GM12875 (cell line): ENCODE measurements around the gene ICAM1.
"Not testable (repeated sequence)": the region's sequence is repeated elsewhere in the genome, so short reads cannot be mapped to it uniquely, and the experiment has no call there.

ENCODE experiments used
- H3K4me3 ChIP-seq: one replicate; pipeline ENCODE4 v1.5.1; 2011; ENCODE audit warnings: low read depth, low read length, control low read depth
- CTCF ChIP-seq: IDR thresholded peaks from 2 replicates; pipeline ENCODE4 v1.5.1; 2011; ENCODE audit warnings: low read depth, mild to moderate bottlenecking, control low read depth, inconsistent platforms, low read length, moderate library complexity, borderline replicate concordance; ENCODE audit not compliant: insufficient read depth

Gene ICAM1

GRCh38 chr19:10233946-10234345 is 37.0 kb upstream of the ICAM1 start:
- H3K4me3 ChIP-seq: no peak overlapping the region
- no peak for TF ChIP-seq CTCF

- TF ChIP-seq CTCF: no peak
- H3K4me3 ChIP-seq: no peak overlapping the region
These were observed 35.9 kb upstream of the ICAM1 start for GRCh38 chr19:10235003-10235402.

GRCh38 chr19:10235409-10235808 is 35.5 kb upstream of the ICAM1 start:
- not testable (repeated sequence) for H3K4me3 ChIP-seq

- no peak for TF ChIP-seq CTCF
- H3K4me3 ChIP-seq: no peak overlapping the region
These were observed 33.2 kb upstream of the ICAM1 start for GRCh38 chr19:10237702-10238101.

GRCh38 chr19:10238172-10238783 is 32.6 kb upstream of the ICAM1 start:
- no peak for TF ChIP-seq CTCF
- H3K4me3 ChIP-seq: no peak overlapping the region

- H3K4me3 ChIP-seq: not testable (repeated sequence)
These were observed 29.0 kb upstream of the ICAM1 start for GRCh38 chr19:10241826-10242449.

- H3K4me3 ChIP-seq: no peak overlapping the region
- no peak for TF ChIP-seq CTCF
These were observed 27.3 kb upstream of the ICAM1 start for GRCh38 chr19:10243606-10244005.

- H3K4me3 ChIP-seq: no peak overlapping the region
- no peak for TF ChIP-seq CTCF
These were observed 25.6 kb upstream of the ICAM1 start for GRCh38 chr19:10245189-10245939.
